HG02588 (cell line): Measurements from ENCODE around the gene UMODL1.
"Not testable (repeated sequence)": the region's sequence is repeated elsewhere in the genome, so short reads cannot be mapped to it uniquely, and the experiment has no call there.

Source experiments
- ATAC-seq: cut with Tn5 transposase; IDR thresholded peaks from one replicate; pipeline ENCODE4 v1.9.1; 2021; ENCODE audit warnings: mild to moderate bottlenecking, moderate library complexity; ENCODE audit not compliant: unreplicated experiment

The UMODL1 gene

DNA sequence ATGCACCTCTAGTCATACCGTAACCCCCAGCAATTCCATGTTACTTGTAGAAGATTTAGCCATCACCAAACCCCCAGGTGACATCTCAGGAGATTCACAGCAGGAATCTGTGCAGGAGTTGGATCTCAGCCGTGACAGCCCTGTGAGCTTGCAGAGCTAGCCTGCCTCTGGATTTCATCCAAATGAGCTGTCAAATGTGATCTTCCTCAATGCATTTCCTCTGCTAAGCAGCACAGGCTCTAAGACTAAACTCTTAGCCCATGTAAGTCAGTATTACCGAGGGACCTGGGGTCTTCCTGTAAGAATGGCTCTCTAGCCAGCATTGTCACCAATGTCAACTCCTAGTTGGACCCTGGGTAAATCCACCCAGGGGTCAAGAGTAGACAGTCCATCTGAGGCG, 41.7 kb downstream of the UMODL1 start:
- ATAC-seq: no peak

DNA sequence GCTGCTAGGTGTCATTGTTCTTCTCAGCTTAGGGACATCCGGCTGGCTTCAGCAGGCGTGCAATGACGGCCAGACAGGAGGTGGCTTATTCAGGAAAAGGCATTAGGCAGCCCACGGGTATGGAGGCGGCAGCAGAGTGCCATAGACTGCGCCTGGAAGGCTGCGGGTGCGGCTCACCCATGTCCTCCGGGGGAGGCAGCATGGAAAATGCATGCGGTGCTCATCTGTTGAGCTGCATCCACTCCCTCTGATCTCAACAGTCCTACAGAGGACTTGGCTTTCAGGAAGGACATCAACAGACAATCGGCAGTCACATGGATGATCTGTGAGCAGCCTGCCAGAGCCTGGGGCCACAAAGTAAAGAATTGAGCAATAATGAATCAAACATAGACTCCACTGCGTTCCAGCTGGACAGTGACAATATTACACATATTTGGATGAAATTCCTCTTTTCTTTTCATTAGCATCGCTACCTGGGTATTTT, 42.9 kb downstream of the UMODL1 start:
- no peak for ATAC-seq

DNA sequence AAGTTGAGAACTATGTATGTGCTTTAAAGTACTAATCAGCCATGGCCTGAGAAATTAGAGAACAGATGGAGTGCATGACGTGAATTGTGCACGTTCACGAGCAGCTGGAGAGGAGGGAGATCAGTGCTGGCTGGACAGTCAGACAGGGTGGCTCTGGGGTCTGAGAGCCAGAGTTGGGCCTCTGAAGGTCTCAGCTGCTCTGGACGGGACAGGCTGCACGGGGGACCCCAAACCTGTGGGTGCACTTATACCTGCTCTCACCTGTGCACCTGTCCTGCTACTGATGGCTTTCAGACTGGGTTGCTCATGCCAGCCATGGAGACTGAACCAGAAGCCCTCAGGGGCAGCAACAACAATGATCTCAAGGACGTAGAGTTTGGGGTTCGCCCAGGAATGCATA, 43.5 kb downstream of the UMODL1 start:
- ATAC-seq: no peak

DNA sequence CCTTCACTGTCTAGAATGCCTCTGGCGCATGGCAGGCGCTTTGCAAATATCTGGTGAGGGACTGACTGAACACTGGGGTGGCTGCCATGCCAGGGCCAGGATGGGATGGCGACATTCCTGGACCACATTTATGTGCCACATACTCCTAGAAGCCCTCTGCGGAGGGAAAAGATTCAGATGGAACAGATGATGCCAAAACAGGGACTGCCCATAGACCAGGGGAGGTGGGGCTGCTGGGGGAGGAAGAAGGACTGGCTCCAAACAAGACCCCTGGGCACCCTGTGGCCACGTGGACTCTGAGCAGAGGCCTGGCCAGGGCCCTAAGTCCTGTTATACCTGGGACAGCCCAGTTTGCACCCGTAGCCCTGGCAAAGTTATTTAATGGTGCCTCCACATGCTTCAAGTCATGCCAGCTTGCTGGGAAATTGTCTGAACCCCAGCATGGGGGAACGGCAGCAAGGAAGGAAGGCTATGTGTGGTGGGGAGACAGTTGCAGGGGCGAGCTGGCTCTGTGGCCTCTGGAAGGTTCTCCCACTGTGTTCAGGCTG, 44.1 kb downstream of the UMODL1 start:
- ATAC-seq: no peak

DNA sequence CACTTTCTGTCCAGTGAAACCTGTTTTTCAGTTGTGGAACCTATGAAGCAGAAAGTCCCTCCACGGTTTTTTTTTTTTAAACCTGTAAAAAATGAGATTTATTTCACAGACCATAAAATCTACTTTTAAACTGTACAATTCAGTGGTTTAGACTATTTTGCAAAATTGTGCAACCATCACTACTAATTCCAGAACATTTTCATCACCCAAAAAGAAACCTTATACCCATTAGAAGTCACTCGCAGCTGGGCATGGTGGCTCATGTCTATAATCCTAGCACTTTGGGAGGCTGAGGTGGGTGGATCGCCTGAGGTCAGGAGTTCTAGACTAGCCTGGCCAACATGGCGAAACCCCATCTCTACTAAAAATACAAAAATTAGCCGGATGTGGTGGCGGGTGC, 45.4 kb downstream of the UMODL1 start:
- not testable (repeated sequence) for ATAC-seq

DNA sequence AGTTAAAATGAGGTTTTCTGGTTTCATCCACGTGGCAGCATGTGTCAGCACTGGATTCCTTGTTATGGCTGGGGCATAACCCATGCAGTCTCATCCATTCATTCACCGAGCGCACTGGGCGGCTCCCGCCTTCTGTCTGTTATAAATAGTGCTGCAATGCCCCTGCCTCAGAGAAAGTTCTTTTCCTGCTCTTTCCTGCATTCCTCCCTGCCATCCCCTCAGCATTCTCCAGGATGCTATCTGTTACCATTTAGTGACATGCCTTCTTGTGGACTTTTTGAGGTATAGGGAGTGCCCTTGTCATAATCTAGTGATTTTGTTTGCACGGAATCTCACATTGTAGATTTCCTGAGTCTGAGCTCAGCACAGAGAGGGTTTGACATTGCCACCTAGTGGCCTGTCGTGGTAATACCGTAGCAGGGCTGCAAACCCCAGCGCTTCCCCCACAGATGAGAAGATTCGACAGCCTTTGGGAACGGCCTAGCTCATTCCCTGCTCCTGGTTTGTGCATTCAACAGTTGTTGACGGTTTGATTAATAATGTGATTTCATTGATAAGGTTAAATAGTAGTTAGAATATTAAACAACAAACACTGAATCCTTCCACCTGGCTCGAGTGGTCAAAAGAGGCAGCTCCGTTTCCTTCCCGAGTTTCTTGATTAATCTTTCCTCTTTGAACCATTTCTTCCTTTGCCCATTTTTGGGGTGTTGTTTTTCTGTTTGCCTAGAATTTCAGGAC, 46.3 kb downstream of the UMODL1 start:
- ATAC-seq: no peak

DNA sequence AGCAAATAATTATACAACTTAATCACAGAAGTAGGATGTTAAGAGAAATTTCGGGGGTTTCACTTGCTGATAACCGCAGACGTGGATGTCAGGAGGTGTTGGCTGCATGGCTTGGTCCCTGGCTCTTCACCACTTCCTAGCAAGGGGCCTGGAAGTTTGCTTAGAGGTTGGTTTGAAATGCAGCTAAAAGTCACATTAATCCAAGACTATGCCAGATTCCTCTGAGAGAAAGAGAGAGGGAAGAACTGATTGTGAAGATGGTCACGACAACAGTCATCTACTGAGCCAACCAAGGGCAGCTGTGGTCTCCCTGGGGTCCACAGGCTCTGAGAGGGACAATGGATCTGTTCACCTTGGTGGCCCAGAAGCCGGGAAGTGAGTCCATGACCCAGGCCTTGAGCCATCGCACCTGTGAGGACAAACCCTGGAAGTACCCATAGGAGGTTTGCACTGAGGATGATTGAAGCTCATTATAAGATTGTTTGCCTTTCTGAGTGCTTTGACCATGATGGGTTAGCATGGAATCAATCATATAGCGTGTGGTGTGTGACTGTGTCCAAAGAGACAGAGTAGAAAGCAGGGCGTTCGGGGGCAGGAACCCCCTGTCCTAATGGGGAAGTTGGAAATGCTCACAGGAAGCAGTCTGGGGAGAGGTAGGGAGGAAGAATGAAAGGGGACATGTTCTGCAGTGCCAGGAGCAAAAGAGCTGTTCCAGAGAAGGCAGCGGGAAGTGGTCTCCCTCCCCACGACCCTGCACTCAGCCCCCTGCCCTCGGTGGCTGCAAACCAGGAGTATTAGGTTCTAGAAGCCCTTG, 47.1 kb downstream of the UMODL1 start:
- ATAC-seq: no peak

DNA sequence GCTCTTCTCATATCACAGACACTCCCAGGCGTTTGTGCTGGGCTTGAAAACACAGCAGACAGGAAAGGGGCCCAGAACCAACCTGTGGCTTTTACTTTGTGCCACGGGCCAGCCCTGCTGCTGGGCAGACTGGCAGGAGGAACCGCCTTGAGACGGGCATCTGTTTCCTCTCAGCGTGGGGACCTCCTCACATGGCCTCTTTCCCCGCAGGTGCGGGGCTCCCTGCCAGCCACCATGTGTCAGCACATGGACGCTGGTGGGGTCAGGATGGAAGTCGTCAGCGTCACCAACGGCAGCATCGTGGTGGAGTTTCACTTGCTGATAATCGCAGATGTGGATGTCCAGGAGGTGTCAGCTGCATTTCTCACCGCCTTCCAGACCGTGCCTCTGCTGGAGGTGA, 47.8 kb downstream of the UMODL1 start:
- ATAC-seq: no peak

DNA sequence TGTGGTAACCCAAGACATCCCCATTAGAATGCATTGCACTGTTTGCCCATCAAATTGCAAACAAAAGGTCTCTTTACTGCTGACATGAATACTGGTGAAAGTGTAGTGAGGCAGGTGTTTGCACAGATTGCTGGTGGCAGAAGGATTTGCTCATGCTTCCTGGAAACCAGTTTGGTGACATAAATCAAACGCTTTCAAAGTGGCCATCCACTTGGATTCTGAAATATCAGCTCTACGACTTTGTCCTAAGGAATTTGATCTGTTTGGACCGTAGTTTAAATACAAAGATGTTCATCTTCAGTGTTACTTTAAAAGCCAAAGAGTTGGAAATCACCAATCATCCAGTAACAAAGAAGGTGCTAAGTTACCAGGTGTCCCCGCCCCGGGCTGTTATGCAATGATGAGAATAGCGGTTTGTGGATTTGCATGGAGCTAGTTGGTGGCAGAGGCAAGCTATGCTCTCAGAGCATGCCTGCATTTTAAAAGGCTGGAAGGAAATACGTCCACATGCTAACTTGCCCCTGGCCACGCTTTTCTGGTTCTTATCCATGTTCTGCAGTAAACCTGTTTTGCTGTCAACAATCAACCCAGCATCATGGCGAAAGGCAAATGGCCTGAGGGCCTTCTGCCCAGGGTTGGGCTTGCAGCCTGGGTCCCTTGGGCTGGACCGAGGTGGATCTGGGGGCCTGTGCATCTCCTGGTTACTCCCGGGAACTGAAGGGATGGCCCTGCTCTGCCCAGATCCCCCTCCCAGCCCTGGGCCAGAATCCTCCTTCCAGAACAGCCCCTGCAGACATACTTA, 49.2 kb downstream of the UMODL1 start:
- peak; percentile 45 for ATAC-seq

DNA sequence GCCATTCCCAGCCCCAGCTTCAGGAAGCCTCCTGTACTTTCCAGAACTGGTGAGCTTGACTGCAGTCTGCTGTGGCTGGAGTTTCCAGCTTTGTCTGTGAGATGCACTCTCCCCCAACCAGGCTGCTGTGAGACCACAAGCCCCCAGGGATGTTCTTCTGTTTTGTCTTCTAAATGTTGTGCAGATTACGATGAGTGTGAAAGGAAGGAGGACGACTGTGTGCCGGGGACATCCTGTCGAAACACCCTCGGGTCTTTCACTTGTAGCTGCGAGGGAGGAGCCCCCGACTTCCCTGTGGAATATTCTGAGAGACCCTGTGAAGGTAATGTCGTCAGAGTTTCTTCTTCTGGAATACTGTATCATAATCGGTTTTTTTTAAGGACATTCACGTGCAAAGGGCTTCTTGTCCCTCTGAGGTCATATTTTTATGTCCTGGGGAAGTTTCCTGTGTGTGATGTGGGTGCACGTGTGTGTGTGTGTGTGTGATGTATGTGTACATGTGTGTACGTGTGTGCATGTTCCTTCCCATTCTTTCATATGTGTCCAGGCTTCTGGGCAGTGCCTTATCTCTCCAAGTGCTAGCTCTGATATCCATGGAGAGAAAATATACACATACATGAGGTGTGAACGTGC, 49.9 kb downstream of the UMODL1 start:
- ATAC-seq: no peak

DNA sequence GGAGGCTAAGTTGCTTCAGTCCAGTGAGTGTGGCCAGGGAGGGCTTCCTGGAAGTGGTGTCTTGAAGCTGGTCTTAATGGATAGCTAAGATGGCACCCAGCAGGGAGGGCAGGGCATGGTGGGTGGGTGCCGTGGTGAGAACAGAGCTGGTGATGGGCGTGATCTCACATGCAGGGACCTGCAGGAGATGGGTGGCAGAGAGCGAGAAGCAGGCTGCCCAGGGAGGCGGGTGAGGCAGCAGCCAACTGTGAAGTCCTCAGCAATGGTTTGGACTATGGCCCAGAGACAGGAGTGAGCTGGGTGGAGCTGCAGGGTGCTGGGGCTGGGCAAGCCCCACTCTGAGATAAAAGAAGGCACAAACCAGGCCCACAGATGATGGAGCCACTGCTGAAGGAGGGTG, 50.7 kb downstream of the UMODL1 start:
- ATAC-seq: no peak

DNA sequence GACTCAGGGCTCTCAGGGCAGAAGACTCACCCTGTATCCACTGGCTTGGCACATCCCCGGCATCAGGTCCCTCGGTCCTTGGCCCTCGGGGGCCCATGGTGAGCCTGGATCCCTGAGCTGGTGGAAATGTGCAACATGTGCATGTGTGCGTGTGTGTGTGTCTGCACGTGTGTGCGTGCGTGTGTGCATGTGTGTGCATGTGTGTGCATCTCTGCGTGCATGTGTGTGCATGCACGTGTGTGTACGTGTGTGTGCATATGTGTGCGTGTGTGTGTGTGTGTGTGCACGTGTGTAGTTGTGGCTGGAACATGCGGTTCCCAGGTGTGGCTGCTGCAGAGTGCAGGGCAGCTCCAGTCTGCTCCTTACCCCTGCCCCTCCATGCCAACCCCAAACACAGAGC, 51.3 kb downstream of the UMODL1 start:
- ATAC-seq: no peak

DNA sequence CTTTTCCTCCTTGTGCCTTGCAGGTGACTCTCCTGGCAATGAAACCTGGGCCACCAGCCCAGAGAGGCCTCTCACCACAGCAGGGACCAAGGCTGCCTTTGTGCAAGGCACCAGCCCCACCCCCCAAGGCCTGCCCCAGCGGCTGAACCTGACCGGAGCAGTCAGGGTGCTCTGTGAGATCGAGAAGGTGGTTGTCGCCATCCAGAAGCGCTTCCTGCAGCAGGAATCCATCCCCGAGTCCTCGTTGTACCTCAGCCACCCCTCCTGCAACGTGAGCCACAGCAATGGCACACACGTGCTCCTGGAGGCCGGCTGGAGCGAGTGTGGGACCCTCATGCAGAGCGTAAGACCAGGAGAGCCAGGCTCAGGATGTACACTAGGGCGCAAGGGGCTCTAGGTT, 51.7 kb downstream of the UMODL1 start:
- no peak for ATAC-seq

DNA sequence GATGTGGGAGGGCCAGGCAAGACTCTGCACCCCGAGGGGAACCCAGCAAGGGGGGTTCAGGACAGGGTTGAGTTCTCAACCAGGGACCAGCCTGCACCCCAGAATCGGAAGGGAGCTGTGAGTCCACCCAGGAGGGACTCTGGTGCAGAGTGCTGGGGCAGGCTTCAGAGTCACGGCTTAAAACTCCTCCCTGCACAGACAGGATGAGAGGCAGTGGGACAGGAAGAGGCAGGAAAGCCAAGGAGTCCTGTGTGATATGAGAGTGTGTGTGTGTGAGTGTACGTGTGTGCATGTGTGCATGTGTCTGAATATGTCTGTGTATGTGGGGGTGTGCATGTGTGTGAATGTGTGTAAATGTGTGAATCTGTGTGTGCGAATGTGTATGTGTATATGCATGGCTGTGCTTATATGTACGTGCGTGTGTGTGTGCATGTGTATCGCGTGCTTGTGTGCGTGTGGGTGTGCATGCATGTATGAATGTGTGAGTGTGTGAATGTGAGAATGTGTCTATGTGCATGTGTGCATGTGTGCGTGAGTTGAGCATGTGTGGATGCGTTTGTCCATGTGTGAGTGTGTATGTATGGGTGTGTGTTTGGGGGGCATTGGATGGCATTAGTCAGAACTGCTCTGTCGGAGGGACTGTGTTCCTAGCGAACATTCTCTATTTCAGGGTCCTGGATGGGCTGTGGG, 52.2 kb downstream of the UMODL1 start:
- no peak for ATAC-seq

DNA sequence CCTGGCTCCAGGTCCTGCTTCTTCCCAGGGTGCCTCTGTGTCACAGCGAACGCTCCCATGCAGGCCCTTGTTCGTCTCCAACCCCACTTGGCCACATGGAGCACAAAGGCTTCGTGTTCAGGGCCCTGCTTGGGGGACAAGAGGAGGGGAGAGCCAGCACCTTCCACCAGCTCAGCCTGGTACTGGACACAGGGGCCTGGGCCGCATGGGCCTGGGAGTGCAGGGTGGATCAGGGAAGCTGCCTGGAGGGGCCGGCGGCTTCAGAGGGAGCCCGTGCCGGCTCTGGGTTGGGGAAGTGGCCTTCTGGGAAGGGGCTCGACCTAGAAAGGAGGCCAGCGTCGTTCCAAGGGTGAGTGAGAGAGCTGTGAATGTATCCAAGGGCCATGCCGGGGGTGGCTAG, 53.0 kb downstream of the UMODL1 start:
- no peak for ATAC-seq

DNA sequence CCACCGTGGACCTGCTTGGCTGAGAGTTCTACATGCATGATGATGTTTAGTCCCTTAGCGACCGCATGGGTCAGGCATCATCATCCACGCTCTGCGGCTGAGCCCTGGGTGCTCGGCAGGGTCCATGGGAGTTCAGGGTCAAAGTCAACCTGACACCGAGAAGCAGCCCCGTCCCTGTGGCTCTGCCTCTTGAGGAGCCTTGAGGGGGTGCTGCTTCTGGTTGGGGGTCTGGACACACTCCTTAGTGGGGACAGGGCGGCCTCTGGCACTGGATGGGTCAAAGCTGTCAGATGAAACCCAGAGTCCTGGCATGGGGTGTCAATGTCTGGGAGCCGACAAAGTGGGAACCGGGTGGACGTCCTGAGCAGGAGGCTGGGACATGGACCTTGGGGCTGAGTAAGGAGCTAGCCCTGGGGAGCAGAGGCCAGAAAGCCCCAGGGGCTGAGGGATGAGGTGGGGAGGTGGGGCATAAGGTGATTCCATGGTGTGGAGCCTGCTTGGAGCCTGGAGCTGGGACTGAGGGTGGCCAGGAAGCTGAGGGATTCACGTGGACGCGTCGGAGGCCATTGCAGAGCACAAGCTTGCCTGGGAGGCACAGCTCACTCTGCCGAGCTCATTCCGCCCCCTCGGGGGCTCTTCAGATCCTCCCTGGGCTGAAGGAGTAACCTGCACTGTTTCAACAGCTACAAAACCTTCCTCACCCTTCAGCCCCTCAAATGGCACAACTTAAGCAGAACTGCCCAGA, 53.9 kb downstream of the UMODL1 start:
- no peak for ATAC-seq

DNA sequence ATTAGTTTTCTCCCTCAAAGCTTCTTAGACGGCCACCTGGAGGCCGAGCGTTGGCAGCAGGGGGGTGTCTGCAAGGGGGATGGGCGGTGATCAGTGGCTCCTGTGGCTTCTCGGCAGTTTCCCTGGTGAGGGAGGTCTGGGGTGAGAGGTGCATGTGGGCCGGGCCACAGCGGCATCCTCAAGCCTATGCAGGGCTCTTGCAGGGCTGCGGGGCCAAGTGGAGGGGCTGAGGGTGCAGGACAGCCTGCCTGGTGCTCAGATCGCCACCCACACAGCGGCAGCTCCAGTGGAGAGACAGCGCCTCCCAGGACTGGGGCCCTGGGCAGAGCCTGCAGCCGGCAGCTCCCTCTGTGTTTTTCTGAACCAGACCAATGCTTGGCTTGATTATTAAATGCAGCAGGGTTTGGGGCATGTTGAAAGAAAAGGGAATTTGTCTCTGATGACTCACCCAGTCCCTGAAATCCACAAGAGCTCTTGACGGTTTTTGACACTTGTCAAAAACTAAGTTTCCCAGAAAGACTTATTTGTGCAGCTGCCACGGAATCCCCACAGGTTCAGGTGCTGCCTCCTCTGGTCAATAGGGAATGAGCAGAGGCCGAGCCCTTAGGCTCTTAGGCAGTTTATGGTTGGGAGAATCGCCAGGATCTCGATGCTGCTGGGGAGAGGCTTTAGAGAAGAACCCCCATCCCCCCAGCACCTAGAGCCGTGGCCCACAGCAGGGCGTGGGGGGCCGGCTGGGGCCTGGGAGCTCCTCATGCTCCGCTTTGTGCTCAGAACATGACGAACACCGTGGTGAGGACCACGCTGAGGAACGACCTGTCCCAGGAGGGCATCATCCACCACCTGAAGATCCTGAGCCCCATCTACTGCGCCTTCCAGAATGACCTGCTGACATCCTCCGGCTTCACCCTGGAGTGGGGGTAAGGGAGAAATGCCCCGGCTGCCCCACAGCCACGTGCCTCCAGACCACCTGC, 54.7 kb downstream of the UMODL1 start:
- no peak for ATAC-seq
